Activated T-helper 1 cell treated with anti-CD3 and anti-CD28 coated beads, Interleukin-2, amount 50 U/mL, for 16 hours (primary cell): Measurements from ENCODE around the gene DAPK2.

Experiments used
- DNase-seq, 2 donors: peaks; one replicate each; pipeline ENCODE4 v3.0.0-alpha.2; 2020; ENCODE audit warnings: low read depth in 1 of 2, low spot score in 1 of 2

DAPK2 gene

DNA sequence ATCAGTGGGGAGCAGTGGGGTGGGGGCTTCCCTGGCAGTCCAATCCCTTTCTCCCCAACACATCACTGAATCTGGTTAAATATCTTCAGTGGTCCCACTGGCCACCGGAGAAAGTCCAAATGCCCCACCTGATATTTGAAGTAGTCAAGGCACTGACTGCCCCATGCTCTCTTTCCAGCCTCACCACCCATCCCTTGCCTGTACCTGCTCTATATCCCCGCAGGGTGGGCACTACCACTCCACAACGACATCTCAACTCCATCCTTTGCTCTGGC lies 101.7 kb downstream of the DAPK2 start:
- no peak for DNase-seq

DNA sequence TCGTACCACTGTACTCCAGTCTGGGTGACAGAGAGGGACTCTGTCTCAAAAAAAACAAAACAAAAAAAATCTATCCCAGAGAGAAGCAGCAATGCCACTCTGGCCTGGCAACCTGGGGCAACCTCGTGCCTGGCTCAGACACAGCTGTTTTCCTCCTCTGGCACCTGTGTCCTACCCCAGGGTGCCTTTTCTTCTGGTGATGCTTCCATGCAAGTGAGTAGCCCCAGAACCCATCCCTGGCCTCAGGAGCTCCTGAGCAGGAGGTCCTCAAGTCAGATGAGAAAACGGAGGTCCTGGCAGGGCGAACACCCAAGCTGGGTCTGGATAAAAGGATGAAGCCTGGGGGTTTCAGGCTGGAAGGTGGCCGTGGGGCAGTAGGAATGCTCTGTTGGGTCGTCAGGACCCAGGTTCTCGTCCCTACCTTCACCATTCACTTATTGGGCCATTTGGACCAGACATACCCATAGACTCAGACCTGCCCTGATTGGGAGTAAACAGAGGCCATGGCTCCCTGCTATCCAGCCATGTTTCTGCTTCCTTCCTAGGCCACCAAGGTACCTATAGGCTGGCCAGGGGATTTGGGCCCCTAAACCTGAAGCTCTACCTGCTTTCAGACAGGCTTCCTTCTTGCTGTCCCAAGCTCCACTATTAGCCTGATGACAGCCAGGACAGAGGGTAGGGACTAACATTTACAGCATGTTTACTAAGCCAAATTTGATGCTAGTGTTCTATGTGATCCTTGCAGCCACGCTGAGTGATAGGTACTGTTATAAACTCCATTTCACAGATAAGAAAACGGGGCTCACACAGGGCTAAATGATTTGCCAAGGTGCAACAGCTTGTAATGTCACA lies 102.2 kb downstream of the DAPK2 start:
- no peak for DNase-seq

DNA sequence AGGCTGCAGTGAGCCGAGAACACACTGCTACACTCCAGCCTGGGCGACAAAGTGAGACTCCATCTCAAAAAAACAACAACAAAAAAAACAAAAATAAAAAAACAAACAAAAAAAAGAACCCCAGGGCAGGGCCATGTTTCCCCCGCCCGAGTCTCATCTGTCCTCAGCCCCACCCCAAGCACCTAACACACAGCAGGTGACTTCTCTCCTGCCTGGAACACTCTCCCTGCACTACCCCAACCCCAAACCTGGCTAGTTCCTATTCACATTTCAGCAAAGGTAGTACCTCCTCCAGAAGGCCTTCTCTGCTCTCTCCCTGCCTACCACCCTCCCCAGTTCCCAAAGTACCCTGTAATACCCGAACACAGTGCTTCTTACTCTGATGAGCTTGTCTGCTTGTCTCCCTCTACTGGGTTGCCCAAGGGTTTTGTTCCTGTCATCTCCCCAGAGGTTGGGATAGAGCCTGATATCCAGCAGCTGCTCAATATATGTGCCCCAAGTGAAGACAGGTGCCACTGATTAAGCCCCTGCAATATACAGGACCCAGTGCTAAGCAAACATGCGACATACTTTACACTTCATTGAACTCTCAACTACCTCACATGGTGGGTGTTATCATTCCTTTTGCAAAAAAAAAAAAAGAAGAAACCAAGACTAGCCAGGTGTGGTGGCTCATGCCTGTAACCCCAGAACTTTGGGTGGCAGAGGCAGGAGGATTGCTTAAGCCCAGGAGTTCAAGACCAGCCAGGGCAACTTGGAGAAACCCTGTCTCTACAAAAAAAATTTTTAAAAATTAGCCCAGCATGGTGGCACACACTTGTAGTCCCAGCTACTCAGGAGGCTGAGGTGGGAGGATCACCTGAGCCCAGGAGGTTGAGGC lies 103.6 kb downstream of the DAPK2 start:
- no peak for DNase-seq

DNA sequence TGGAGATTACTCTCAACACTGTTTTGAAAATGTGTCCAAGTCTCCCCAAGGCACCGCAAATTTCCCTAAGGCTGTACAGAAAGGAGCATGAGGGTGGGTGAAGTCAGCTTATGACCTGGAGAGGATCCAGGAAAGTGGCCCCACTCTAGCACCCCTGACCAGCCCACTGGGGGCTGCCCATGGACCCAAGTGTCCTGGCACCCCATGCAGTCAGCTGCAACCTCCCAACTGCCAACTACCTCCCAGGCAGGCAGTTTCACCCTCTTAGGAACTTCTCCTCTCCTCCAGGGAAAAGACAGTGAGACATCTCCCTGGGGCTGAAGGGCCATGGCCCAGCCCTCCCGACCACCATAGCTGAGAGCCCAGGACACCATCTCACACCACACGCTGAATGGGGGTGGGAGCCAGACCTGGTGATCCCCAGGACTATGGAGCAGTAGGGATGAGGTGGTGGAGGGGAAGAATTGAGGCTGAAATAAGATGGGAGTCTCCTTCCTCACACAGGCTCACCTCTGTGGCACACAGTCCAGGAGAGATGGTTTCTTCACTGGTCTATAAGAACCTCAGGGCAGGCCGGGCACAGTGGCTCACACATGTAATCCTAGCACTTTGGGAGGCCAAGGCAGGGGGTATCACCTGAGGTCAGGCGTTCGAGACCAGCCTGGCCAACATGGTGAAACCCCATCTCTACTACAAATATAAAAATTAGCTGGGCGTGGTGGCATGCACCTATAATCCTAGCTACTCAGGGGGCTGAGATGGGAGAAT lies 104.4 kb downstream of the DAPK2 start:
- no peak for DNase-seq

DNA sequence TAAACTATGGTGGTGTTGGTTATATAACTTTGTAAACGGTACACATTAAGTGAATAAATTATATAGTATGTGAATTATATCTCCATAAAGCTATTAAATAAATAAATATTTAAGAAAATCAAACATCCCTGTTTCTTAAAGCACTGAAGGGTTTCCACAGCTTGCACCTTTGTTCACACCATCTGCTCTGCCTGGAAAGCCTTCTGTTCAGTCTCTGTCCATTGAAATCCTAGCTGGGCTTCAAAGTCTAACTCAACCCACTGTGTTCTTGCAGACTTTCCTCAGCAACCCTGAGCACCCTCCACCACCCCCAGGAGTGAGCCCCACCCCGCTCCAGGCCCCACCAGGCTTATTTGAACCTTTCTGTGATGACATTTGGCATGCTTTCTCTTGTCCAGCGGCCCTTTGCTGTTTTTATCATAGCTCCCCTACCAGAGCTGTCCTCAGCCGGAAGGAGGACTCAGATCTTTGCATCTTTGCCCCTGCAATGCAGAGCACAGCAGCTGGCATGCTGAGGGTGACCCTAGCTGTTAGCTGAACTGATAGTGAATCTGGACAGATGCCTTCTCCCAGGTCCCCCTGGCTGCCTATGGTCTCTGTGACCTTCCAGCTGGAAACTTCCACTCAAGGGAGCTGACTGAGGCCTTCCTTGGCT lies 105.2 kb downstream of the DAPK2 start:
- no peak for DNase-seq

DNA sequence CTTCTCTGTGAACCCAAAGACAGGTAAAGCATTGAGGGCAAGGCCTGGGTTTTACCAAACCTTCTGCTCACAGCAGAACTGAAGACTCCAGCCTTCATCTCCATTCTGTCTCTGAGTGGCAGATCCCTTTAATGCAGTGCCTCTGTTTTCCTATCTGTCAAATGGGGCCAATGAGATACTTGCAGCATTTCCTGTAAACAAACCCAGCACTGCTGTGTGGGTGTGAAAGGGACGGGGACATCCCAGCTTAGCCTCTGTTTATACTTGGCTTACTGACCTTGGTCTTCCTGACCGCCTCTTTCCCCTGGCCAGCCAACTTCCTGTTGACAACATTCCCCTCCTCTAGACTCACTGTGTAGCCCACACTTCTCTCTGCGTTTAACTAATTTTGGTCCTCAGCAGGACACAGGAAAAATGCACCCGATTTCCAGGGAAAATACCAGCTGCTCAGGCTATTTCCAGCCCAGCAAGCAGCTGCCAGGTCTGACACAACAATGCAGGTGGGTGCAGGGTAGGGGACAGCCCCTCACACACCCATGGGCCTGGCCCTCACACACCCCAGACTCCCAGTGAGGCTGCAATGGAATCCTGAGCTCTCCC lies 106.7 kb downstream of the DAPK2 start:
- no peak for DNase-seq

DNA sequence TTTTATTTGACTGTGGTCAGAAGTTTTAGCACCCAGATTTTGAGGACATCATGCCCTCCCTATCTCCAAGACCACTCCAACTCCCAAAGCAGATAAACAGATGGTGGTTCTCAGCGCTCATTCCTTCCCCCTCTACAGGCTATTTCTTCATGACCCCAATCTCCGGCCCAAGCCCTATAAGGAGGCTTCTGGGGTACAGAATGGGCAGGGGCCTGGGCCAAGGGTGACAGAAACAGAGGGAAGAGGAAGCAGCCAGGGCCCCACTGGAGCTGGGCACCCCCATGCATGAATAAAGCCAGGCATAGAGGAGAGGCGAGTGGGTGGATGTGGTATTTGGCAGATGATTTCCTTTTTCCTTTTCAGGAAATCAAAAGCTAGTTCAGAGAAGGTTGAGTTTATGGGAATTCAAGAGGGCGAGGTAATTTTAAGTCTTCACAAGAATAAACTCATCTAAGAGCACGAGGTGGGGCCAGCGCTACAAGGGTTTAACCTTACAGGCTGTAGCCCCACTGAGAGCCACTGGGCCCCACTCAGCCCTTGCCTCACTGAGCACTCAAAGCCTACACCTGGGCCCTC lies 107.7 kb downstream of the DAPK2 start:
- DNase-seq = no peak

DNA sequence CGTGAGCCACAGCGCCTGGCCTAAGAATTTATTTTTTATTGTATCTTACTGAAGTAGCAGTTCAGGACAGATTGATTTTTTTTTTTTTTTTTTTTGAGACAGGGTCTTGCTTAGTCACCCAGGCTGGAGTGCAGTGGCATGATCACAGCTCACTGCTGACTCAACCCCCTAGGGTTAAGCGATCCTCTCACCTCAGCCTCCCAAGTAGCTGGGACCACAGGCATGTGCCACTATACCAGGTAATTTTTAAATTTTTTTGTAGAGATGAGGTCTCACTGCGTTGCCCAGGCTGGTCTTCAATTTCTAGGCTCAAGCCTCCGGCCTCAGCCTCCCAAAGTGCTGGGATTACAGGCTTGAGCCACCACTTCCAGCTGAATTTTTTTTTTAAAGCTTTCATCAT lies 112.8 kb downstream of the DAPK2 start:
- no peak for DNase-seq

DNA sequence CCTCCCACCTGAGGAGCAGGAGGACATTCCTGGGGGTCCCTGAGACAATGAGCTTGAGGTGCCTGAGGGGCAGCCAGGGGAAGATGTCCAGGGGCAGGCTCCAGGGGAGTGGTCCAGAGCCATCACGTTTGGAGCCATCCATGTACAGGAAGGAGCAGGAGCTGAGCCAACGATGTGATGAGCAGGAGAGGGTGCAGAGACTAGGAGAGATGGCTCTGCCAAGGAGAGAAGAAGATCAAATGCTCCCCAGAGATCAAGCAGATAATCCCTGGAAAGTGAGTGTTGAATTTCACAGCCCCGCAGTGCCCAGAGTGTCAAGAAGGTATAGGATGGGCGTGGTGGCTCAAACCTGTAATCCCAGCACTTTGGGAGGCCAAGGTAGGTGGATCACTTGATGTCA lies 114.7 kb downstream of the DAPK2 start:
- DNase-seq = no peak

DNA sequence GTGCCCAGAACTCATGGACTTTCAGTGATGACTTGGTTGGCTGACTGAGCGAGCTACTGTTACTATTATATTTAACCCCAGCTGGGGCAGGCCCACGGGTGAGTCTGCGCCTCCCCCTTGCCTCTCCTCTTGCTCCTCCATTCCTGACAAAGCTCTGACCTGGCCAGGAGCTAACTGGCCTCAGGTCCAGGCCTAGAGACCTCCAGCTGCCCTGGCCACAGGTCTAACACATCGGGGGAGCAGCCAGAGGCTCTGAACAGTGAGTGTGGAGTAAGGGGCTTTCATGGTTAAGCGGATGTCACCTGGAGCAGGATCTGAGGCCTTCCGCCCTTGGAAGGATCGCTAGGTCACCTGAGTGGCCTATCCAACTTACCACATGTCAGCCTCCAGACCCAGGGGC lies 116.3 kb downstream of the DAPK2 start:
- no peak for DNase-seq

DNA sequence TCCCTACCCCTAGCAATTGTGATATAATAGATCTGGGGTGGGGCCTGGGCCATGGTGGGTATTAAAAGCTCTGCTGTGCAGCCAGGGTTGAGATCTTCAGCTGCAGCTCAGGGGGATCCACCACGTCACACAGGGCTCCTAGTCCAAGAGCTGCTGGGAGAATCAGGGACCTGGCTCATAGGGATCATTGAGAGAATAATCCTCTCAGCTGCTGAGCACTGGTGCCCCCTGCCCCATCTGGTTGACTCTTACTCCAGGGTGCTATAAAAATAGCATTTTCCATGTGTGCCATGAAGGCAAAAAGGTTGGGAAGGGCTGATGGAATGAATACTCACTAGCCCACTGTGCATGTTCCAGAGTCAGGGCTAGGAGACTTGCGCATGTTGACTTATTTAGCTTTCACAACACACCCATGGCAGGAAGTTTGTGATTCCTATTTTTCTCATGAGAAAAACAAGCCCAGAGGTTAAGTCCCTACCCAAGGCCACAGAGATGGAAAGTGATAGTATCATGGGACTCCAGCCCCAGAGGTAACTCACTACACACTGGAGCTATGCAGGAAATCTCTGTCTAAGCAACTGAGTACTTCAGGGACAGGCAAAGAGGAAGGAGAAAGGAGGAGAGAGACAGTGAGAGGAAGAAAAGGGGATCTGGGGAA lies 118.0 kb downstream of the DAPK2 start:
- DNase-seq = no peak

DNA sequence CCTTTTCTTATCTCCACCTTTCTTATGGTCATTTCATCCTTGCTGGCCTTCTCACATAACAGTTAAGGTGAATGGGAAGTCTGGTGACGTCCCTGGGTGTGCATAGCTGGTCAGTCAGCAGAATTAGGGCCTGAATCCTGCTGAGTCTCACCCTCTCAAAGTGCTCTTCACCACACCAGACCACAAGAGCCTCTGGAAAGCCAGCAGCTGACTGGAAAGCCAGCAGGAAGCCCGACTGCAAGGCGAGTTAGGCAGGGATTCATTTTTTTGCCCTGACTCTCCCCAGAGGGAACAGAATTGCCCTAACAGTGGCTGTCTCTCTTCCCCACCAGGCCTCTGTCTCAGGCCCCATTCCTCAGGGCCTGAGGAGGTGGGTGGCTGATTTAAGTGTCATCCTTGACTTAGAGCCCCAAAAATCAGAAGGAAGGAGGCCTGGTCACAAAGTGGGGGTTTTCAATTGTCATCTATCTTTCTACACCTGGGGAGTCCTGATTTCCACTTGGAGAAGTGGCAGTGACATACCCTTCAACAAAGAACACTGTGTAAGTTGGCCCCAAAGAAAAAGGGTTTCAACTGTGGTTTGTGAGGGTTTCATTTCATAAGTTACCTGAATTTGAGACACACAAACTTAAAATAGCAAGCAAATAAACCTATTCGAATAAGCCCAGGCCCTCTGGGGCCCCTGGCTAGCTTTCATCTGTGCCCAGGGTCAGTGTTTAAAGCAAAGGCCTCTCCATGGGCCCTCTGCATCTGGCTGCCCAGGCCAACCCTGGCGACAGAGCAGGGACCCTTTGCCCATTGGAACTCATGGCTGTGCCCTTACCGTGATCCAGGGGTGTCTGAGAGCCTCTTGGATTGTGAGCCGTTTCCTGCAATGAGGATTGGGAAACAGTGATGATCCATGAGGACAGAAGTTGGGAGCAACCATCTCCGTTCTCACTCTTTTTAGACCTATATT lies 122.0 kb downstream of the DAPK2 start:
- no peak for DNase-seq

DNA sequence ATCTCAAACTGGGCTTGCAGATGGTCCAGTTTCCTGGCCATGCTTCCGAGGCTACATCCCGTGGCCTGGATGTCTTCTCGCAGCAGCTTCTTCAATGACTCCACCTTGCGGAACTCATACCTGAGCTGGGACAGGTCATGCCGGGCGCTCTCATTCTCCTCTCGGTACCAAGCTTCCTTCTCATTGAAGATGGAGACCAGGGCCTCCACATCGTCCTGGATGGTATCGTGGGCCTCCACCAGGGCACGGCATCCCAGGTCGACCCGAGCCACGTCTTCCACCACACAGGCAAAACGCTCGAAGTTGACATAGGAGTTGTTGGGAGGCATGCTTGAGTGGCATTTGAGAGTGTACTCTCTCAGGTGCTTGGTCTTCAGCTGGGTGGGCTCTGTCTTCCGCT lies 123.4 kb downstream of the DAPK2 start:
- DNase-seq = no peak

DNA sequence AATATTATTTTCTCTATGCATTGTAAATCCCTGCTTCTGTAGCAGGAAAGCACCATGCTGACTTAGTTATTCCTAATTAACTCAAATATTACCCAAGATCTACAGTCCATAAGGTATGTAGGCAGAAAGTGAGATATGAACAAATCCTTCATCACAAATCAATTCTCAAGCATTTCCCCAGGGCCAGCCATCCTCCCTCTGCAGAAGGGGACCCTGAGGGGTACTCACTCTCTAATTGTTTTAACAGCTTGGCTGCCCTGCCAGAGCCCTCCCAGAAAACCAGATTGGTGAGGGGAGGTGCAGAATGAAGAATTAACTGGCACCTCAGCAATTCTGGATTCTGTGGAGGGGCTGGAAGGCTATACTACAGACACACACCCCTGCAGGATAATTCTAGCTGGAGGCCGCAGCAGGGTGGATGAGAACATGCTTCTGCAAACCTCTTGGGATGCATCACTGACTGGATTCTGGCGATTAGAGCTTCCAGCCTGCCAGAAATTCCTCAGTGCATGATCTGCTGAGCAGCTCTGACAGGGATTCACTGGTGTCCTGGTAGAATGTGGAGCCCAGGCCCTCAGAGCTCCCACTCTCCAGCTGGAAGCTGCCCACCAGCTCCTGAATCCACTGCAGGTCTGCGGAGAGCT lies 123.9 kb downstream of the DAPK2 start:
- no peak for DNase-seq

DNA sequence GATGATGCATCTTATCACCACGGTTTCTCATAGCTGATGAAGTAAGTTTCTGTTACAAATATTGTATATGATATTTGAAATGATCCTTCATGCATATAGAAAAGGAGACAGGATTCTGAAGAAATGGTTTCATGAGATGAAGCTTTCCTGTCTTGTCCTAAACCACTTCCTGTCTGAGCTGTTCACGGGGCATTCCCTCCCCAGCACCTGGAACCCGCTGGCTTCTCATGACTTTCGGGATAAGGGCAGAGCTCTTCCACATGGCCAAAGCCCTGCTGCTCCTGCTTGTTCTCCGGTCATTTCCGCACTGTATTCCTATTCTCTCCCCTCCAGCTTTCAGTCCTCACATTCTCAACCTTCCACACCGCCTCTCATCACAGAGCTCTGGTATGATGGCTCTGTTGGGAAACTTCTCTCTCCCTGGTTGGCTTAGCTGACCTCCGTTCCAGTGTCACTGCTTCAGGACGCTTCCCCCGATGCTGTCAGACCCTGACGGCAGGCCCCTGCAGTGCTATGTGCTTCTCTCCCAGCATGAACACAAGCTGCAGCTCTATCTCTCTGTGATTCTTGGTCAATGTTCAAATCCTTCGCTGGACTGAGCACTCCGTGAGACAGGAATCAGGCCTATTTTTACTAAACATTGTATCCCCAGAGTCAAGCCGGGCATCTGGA lies 125.6 kb downstream of the DAPK2 start:
- DNase-seq = no peak

DNA sequence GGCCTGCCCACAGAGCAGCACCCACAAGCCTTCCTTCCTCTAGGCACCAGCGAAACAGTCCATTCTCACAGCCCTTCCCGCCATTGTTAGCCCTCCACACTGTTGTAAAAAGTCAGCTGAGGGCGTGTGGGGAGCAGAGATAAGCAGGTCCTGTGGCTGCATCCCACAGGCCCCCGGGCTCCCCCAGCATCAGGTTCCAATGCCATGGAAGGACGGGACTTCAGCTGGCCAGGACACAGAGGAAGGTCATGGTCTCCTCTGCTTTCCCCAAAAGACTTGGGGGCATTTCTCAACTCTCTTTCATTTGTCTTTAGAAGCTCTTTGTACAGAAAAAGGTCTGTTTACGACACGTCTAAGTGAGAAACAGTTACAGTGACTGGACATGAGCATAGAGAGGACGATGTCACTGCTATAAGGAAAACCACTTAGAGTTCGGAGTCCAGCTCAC lies 127.4 kb downstream of the DAPK2 start:
- DNase-seq = no peak

DNA sequence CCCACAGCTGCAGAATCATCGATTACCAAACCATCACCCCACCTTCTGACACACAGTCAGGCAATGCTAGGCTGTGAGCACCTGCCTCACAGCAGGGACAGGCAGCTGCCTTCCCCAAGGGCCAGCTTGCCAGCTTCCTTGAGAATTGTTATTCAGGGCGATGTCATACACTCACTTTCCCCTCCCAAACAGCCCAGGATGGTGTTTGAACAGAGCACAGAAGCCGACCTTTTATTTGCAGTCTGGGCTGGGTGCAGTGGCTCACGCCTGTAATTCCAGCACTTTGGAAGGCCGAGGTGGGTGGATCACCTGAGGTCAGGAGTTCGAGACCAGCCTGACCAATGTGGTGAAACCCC lies 128.0 kb downstream of the DAPK2 start:
- DNase-seq = no peak
